ENCODE data around the gene PTBP3. TPM values are rescaled to one million over a fixed set of nuclear protein-coding genes. Genes with fewer than 3 reads are reported as not detected.

The PTBP3 gene
- total RNA-seq, 2 experiments from 2014 or later: 87.2 to 92.3 TPM

GRCh38 chr9:112332674-112332976 lies 794 bp downstream of the PTBP3 start:
- H3K9me3 Mint-ChIP-seq: no peaks in the 10 kb centered on the region
- no peak for DNase-seq
- ChIA-PET POLR2A (interaction anchor here (1.2 to 2.1 kb wide), 6 partner anchors 9 to 436 kb away, joined by 3 to 13 read pairs (median 6); partner anchors contain the start of genes HSDL2, KIAA1958 and UGCG), CTCF (interaction anchor here (0.7 to 2.4 kb wide), 3 partner anchors 10 to 47 kb away, joined by 3 to 11 read pairs (median 5); partner anchors contain the start of gene HSDL2)
- peak overlapping the region; percentile 93 for H3K4me3 Mint-ChIP-seq
- no peaks in the 10 kb centered on the region for H3K27me3 Mint-ChIP-seq
- intact Hi-C loops (cut with micrococcal nuclease): loop anchor here (2.0 to 5.0 kb wide), 6 partner anchors 54 to 700 kb away; partner anchors contain the start of genes DNAJC25, KIAA1958 and SNX30
- peaks cover 43% of the 10 kb centered on the region for H3K4me1 Mint-ChIP-seq (ENCODE audit: low read depth)
- H3K36me3 Mint-ChIP-seq: peaks cover 1% of the 10 kb centered on the region
- H3K27ac Mint-ChIP-seq: peak overlapping the region; percentile 92

- peaks cover 45% of the 10 kb centered on the region for H3K4me1 Mint-ChIP-seq (ENCODE audit: low read depth)
- no peaks in the 10 kb centered on the region for H3K27me3 Mint-ChIP-seq
- POLR2A ChIA-PET: interaction anchor here (1.2 to 2.1 kb wide), 5 partner anchors 9 to 436 kb away, joined by 3 to 13 read pairs (median 5); partner anchors contain the start of genes HSDL2 and UGCG
- no peak for DNase-seq
- H3K27ac Mint-ChIP-seq: peak overlapping the region; percentile 92
- peak overlapping the region; percentile 93 for H3K4me3 Mint-ChIP-seq
- peaks cover 1% of the 10 kb centered on the region for H3K36me3 Mint-ChIP-seq
- no peaks in the 10 kb centered on the region for H3K9me3 Mint-ChIP-seq
- CTCF ChIA-PET: interaction anchor here (0.7 to 2.4 kb wide), 3 partner anchors 10 to 47 kb away, joined by 3 to 11 read pairs (median 5); partner anchors contain the start of gene HSDL2
- intact Hi-C loops (cut with micrococcal nuclease): loop anchor here (2.0 to 5.0 kb wide), 6 partner anchors 53 to 700 kb away; partner anchors contain the start of genes DNAJC25, KIAA1958 and SNX30
These were observed 1.2 kb downstream of the PTBP3 start for GRCh38 chr9:112332214-112332613.

GRCh38 chr9:112331674-112331952 lies 1.8 kb downstream of the PTBP3 start:
- ChIA-PET POLR2A (interaction anchor here (1.2 to 1.3 kb wide), 2 partner anchors 11 to 13 kb away, joined by 3 to 5 read pairs; no protein-coding TSS in a partner anchor), CTCF (interaction anchor here (1.7 kb wide), 1 partner anchor 9 kb away, joined by 5 read pairs; no protein-coding TSS in a partner anchor)
- Mint-ChIP-seq H3K4me3 (peak overlapping the region; percentile 93), H3K4me1 (ENCODE audit: low read depth) (peaks cover 49% of the 10 kb centered on the region), H3K9me3 (no peaks in the 10 kb centered on the region), H3K27me3 (no peaks in the 10 kb centered on the region), H3K36me3 (peaks cover 1% of the 10 kb centered on the region), H3K27ac (peak overlapping the region; percentile 92)
- intact Hi-C loops (cut with micrococcal nuclease): loop anchor here (5.0 kb wide), 3 partner anchors 156 to 699 kb away; partner anchors contain the start of genes DNAJC25, KIAA1958 and SNX30
- no peak for DNase-seq

- intact Hi-C loops (cut with micrococcal nuclease): no loop called here
- CTCF ChIA-PET: interaction anchor here (0.8 kb wide), 1 partner anchor 33 kb away, joined by 6 read pairs; no protein-coding TSS in a partner anchor
- peaks cover 14% of the 10 kb centered on the region for H3K36me3 Mint-ChIP-seq
- H3K27ac Mint-ChIP-seq: peak overlapping the region; percentile 70
- DNase-seq: no peak
- H3K27me3 Mint-ChIP-seq: no peaks in the 10 kb centered on the region
- POLR2A ChIA-PET: interaction anchor here (1.5 kb wide), 1 partner anchor 52 kb away, joined by 3 read pairs; the partner anchor contains the start of gene HSDL2
- H3K4me3 Mint-ChIP-seq: no peak overlapping the region
- H3K9me3 Mint-ChIP-seq: peaks cover 4% of the 10 kb centered on the region
- H3K4me1 Mint-ChIP-seq (ENCODE audit: low read depth): peaks cover 61% of the 10 kb centered on the region
These were observed 4.9 kb downstream of the PTBP3 start for GRCh38 chr9:112328545-112328944.

GRCh38 chr9:112327718-112328450 lies 5.5 kb downstream of the PTBP3 start:
- Mint-ChIP-seq H3K9me3 (peaks cover 7% of the 10 kb centered on the region), H3K27me3 (no peaks in the 10 kb centered on the region), H3K4me3 (no peak overlapping the region), H3K27ac (peak overlapping the region; percentile 70), H3K4me1 (ENCODE audit: low read depth) (peaks cover 64% of the 10 kb centered on the region), H3K36me3 (peaks cover 20% of the 10 kb centered on the region)
- DNase-seq: no peak
- intact Hi-C loops (cut with micrococcal nuclease): loop anchor here (1.0 kb wide), 3 partner anchors 11 to 154 kb away; no protein-coding TSS in a partner anchor
- POLR2A ChIA-PET: interaction anchor here (0.5 to 1.5 kb wide), 4 partner anchors 9 to 52 kb away, joined by 3 to 5 read pairs (median 3); partner anchors contain the start of gene HSDL2
- CTCF ChIA-PET: interaction anchor here (0.6 to 1.2 kb wide), 3 partner anchors 10 to 300 kb away, joined by 3 to 7 read pairs (median 6); no protein-coding TSS in a partner anchor

GRCh38 chr9:112326194-112326593 lies 7.2 kb downstream of the PTBP3 start:
- peaks cover 25% of the 10 kb centered on the region for H3K36me3 Mint-ChIP-seq
- POLR2A ChIA-PET: interaction anchor here (0.9 kb wide), 1 partner anchor 9 kb away, joined by 5 read pairs; no protein-coding TSS in a partner anchor

GRCh38 chr9:112325600-112325999 lies 7.8 kb downstream of the PTBP3 start:
- intact Hi-C loops (cut with micrococcal nuclease): no loop called here
- H3K4me1 Mint-ChIP-seq (ENCODE audit: low read depth): peaks cover 60% of the 10 kb centered on the region
- H3K4me3 Mint-ChIP-seq: no peak overlapping the region
- no peaks in the 10 kb centered on the region for H3K27me3 Mint-ChIP-seq
- CTCF ChIA-PET: interaction anchor here (0.7 kb wide), 1 partner anchor 224 kb away, joined by 3 read pairs; no protein-coding TSS in a partner anchor
- no peak for DNase-seq
- POLR2A ChIA-PET: no interaction called here
- peaks cover 25% of the 10 kb centered on the region for H3K36me3 Mint-ChIP-seq
- no peak overlapping the region for H3K27ac Mint-ChIP-seq
- H3K9me3 Mint-ChIP-seq: peaks cover 9% of the 10 kb centered on the region

More at GRCh38 chr9:112326194-112326593, 7.2 kb downstream of the PTBP3 start:
- Mint-ChIP-seq H3K27ac (no peak overlapping the region), H3K9me3 (peaks cover 9% of the 10 kb centered on the region), H3K4me3 (no peak overlapping the region), H3K27me3 (no peaks in the 10 kb centered on the region), H3K4me1 (ENCODE audit: low read depth) (peaks cover 63% of the 10 kb centered on the region)
- intact Hi-C loops (cut with micrococcal nuclease): no loop called here
- CTCF ChIA-PET: no interaction called here
- no peak for DNase-seq

- ChIA-PET POLR2A (no interaction called here), CTCF (interaction anchor here (0.7 kb wide), 1 partner anchor 224 kb away, joined by 3 read pairs; no protein-coding TSS in a partner anchor)
- Mint-ChIP-seq H3K9me3 (peaks cover 9% of the 10 kb centered on the region), H3K36me3 (peaks cover 25% of the 10 kb centered on the region), H3K4me3 (no peak overlapping the region), H3K4me1 (ENCODE audit: low read depth) (peaks cover 59% of the 10 kb centered on the region), H3K27ac (no peak overlapping the region), H3K27me3 (no peaks in the 10 kb centered on the region)
- DNase-seq: no peak
- intact Hi-C loops (cut with micrococcal nuclease): no loop called here
These were observed 8.3 kb downstream of the PTBP3 start for GRCh38 chr9:112325127-112325526.

GRCh38 chr9:112323378-112323854 lies 10.0 kb downstream of the PTBP3 start:
- CTCF ChIA-PET: interaction anchor here (0.5 to 1.4 kb wide), 2 partner anchors 8 to 449 kb away, joined by 3 to 5 read pairs; no protein-coding TSS in a partner anchor
- no peak overlapping the region for H3K4me3 Mint-ChIP-seq
- H3K36me3 Mint-ChIP-seq: peaks cover 28% of the 10 kb centered on the region
- no peaks in the 10 kb centered on the region for H3K27me3 Mint-ChIP-seq
- peaks cover 59% of the 10 kb centered on the region for H3K4me1 Mint-ChIP-seq (ENCODE audit: low read depth)
- POLR2A ChIA-PET: interaction anchor here (1.0 kb wide), 1 partner anchor 9 kb away, joined by 3 read pairs; no protein-coding TSS in a partner anchor
- intact Hi-C loops (cut with micrococcal nuclease): no loop called here
- H3K27ac Mint-ChIP-seq: no peak overlapping the region
- H3K9me3 Mint-ChIP-seq: peaks cover 9% of the 10 kb centered on the region
- DNase-seq: no peak

- no peaks in the 10 kb centered on the region for H3K27me3 Mint-ChIP-seq
- H3K9me3 Mint-ChIP-seq: peaks cover 9% of the 10 kb centered on the region
- peaks cover 59% of the 10 kb centered on the region for H3K4me1 Mint-ChIP-seq (ENCODE audit: low read depth)
- ChIA-PET CTCF (interaction anchor here (0.5 to 1.4 kb wide), 2 partner anchors 9 to 449 kb away, joined by 3 to 5 read pairs; no protein-coding TSS in a partner anchor), POLR2A (interaction anchor here (1.0 kb wide), 1 partner anchor 10 kb away, joined by 3 read pairs; no protein-coding TSS in a partner anchor)
- no peak overlapping the region for H3K27ac Mint-ChIP-seq
- no peak for DNase-seq
- peaks cover 28% of the 10 kb centered on the region for H3K36me3 Mint-ChIP-seq
- intact Hi-C loops (cut with micrococcal nuclease): no loop called here
- H3K4me3 Mint-ChIP-seq: no peak overlapping the region
These were observed 10.6 kb downstream of the PTBP3 start for GRCh38 chr9:112322701-112323377.

GRCh38 chr9:112316258-112316943 lies 17.0 kb downstream of the PTBP3 start:
- no peaks in the 10 kb centered on the region for H3K9me3 Mint-ChIP-seq
- DNase-seq: no peak
- H3K27me3 Mint-ChIP-seq: no peaks in the 10 kb centered on the region
- H3K36me3 Mint-ChIP-seq: peaks cover 5% of the 10 kb centered on the region
- peak overlapping the region; percentile 58 for H3K27ac Mint-ChIP-seq
- intact Hi-C loops (cut with micrococcal nuclease): loop anchor here (2.0 kb wide), 1 partner anchor 68 kb away; no protein-coding TSS in a partner anchor
- H3K4me3 Mint-ChIP-seq: no peak overlapping the region
- H3K4me1 Mint-ChIP-seq (ENCODE audit: low read depth): peaks cover 62% of the 10 kb centered on the region
- POLR2A ChIA-PET: interaction anchor here (0.6 to 2.5 kb wide), 3 partner anchors 10 to 43 kb away, joined by 5 to 8 read pairs (median 6); partner anchors contain the start of gene PTBP3
- CTCF ChIA-PET: interaction anchor here (0.6 to 1.6 kb wide), 3 partner anchors 12 to 17 kb away, joined by 3 to 5 read pairs (median 3); partner anchors contain the start of gene PTBP3
